H1 (cell line): Measurements from ENCODE around the gene PDGFA. TPM values are rescaled to one million over a fixed set of nuclear protein-coding genes. Genes with fewer than 3 reads are reported as not detected.

Experiments used
- CTCF ChIA-PET: fragments of 300-600 bp; sonication (Branson Sonifier 250); formaldehyde crosslinking; loops from one replicate; lab custom pipeline; 2021; ENCODE audit not compliant: partially characterized antibody; lab: Charles Lee
- POLR2A ChIA-PET: fragments of 300-600 bp; sonication (Branson Sonifier 250); formaldehyde crosslinking; loops from one replicate; lab custom pipeline; 2021; ENCODE audit warnings: inconsistent platforms; ENCODE audit not compliant: partially characterized antibody; lab: Charles Lee
- DNase-seq, 2 experiments: peaks; one replicate each; pipeline versions ENCODE4 v3.0.0 to v3.0.0-alpha.2; 2010 to 2022; ENCODE audit warnings: low spot score in 2 of 2, low read depth in 1 of 2, mixed read lengths in 1 of 2
- FAIRE-seq: peaks from 2 replicates; lab custom pipeline; 2011; peaks lifted over from hg19 to GRCh38; lab: Jason Lieb, UNC
- H2AFZ ChIP-seq: 2 replicates; pipeline ENCODE4 v1.8.1; 2012; ENCODE audit warnings: low read length, inconsistent platforms
- H2AK5ac ChIP-seq: 2 replicates; pipeline ENCODE4 v1.6.1; 2013; ENCODE audit warnings: low read depth, low read length
- H2BK120ac ChIP-seq: replicated peaks from 2 replicates; pipeline ENCODE3; 2013; ENCODE audit warnings: low read depth, low read length, inconsistent platforms
- H2BK12ac ChIP-seq: 2 replicates; pipeline ENCODE4 v1.6.1; 2013; ENCODE audit warnings: low read depth, low read length
- H2BK15ac ChIP-seq: 2 replicates; pipeline ENCODE4 v1.6.1; 2013; ENCODE audit warnings: low read length
- H2BK20ac ChIP-seq: 2 replicates; pipeline ENCODE4 v1.6.1; 2013; ENCODE audit warnings: low read length
- H2BK5ac ChIP-seq: 2 replicates; pipeline ENCODE4 v1.6.1; 2013; ENCODE audit warnings: low read depth, low read length
- H3K14ac ChIP-seq: 2 replicates; pipeline ENCODE4 v1.6.1; 2013; ENCODE audit warnings: inconsistent platforms; ENCODE audit not compliant: insufficient read length
- H3K18ac ChIP-seq: 2 replicates; pipeline ENCODE4 v1.6.1; 2013; ENCODE audit warnings: low read length; ENCODE audit errors: extremely low read depth
- H3K23ac ChIP-seq: 2 replicates; pipeline ENCODE4 v1.6.1; 2013; ENCODE audit warnings: inconsistent platforms; ENCODE audit not compliant: insufficient read length
- H3K23me2 ChIP-seq: 2 replicates; pipeline ENCODE4 v1.6.1; 2013; ENCODE audit warnings: low read depth, low read length
- H3K27ac ChIP-seq: 2 replicates; pipeline ENCODE4 v1.6.1; 2011; ENCODE audit warnings: low read depth, low read length, inconsistent platforms
- H3K27me3 ChIP-seq, 4 experiments: replicated peaks in 1 of 4; 1 replicate in 1 of 4; 2 replicates in 3 of 4; pipeline versions ENCODE4 v1.6.1 to v1.8.1; 2011 to 2013; ENCODE audit warnings: low read length in 3 of 4, mild to moderate bottlenecking in 3 of 4, inconsistent platforms in 2 of 4, mixed read lengths in 2 of 4, moderate library complexity in 1 of 4; ENCODE audit not compliant: control insufficient read depth in 3 of 4, insufficient read depth in 3 of 4; ENCODE audit errors: extremely low read depth in 1 of 4
- H3K36me3 ChIP-seq, 4 experiments: 2 replicates each; pipeline versions ENCODE4 v1.6.1 to v1.8.1; 2011 to 2013; ENCODE audit warnings: mild to moderate bottlenecking in 4 of 4, low read length in 3 of 4, moderate library complexity in 2 of 4, control low read depth in 1 of 4, inconsistent platforms in 1 of 4; ENCODE audit not compliant: insufficient read depth in 4 of 4, control insufficient read depth in 2 of 4
- H3K4ac ChIP-seq: replicated peaks from 2 replicates; pipeline ENCODE3; 2013; ENCODE audit warnings: low read length, low read depth, mixed read lengths, inconsistent platforms; ENCODE audit not compliant: insufficient read length
- H3K4me1 ChIP-seq, 4 experiments: replicated peaks in 1 of 4; 1 replicate in 1 of 4; 2 replicates in 3 of 4; pipeline versions ENCODE4 v1.6.1 to v1.8.1; 2011 to 2013; ENCODE audit warnings: low read length in 3 of 4, inconsistent platforms in 2 of 4, mixed read lengths in 1 of 4; ENCODE audit not compliant: insufficient read depth in 4 of 4, control insufficient read depth in 3 of 4
- H3K4me2 ChIP-seq, 2 experiments: 2 replicates each; pipeline versions ENCODE4 v1.6.1 to v1.8.1; 2011 to 2013; ENCODE audit warnings: low read depth in 2 of 2, low read length in 2 of 2, control low read depth in 1 of 2, inconsistent platforms in 1 of 2, mild to moderate bottlenecking in 1 of 2; ENCODE audit not compliant: insufficient read depth in 1 of 2
- H3K4me3 ChIP-seq, 4 experiments: fragments of 200-600, 300-600 bp in 1 of 4; sonication (generic), shearing (Covaris generic), sonication (Bioruptor Twin) in 1 of 4; 2 replicates each; pipeline versions ENCODE4 v1.5.1 to v1.8.1; 2011 to 2016; ENCODE audit warnings: low read length in 4 of 4, low read depth in 3 of 4, control low read depth in 2 of 4, inconsistent platforms in 2 of 4, mild to moderate bottlenecking in 2 of 4, mixed read lengths in 1 of 4, moderate library complexity in 1 of 4; ENCODE audit not compliant: insufficient read depth in 2 of 4; ENCODE audit errors: extremely low read depth in 1 of 4
- H3K56ac ChIP-seq: replicated peaks from 2 replicates; pipeline ENCODE3; 2013; ENCODE audit warnings: low read depth, mild to moderate bottlenecking, mixed read lengths, low read length, inconsistent platforms; ENCODE audit not compliant: insufficient read length
- H3K79me1 ChIP-seq: 2 replicates; pipeline ENCODE4 v1.6.1; 2013; ENCODE audit warnings: low read depth, low read length, control low read depth
- H3K79me2 ChIP-seq, 2 experiments: 2 replicates each; pipeline versions ENCODE4 v1.6.1 to v1.8.1; 2012 to 2013; ENCODE audit warnings: low read length in 2 of 2, mild to moderate bottlenecking in 2 of 2, inconsistent platforms in 1 of 2; ENCODE audit not compliant: insufficient read depth in 2 of 2, control insufficient read depth in 1 of 2
- H3K9ac ChIP-seq, 4 experiments: replicated peaks in 1 of 4; 1 replicate in 1 of 4; 2 replicates in 3 of 4; pipeline versions ENCODE4 v1.6.1 to v1.8.1; 2011 to 2013; ENCODE audit warnings: low read depth in 3 of 4, low read length in 3 of 4, control low read depth in 2 of 4, mild to moderate bottlenecking in 2 of 4, moderate library complexity in 2 of 4, inconsistent platforms in 1 of 4; ENCODE audit errors: extremely low read depth in 1 of 4
- H3K9me3 ChIP-seq, 2 experiments: 2 replicates each; pipeline versions ENCODE4 v1.6.1 to v1.8.1; 2012 to 2013; ENCODE audit warnings: mild to moderate bottlenecking in 2 of 2, moderate library complexity in 2 of 2, control low read depth in 1 of 2, inconsistent platforms in 1 of 2, low read depth in 1 of 2, low read length in 1 of 2, mixed read lengths in 1 of 2; ENCODE audit not compliant: insufficient read depth in 2 of 2
- H4K20me1 ChIP-seq, 2 experiments: replicated peaks in 1 of 2; 2 replicates each; pipeline versions ENCODE3 to v1.8.1; 2011 to 2013; ENCODE audit warnings: inconsistent platforms in 2 of 2, low read length in 2 of 2, mild to moderate bottlenecking in 1 of 2; ENCODE audit not compliant: insufficient read depth in 2 of 2, control insufficient read depth in 1 of 2
- H4K5ac ChIP-seq: 2 replicates; pipeline ENCODE4 v1.6.1; 2013; ENCODE audit warnings: low read length, low read depth, mixed read lengths, inconsistent platforms; ENCODE audit not compliant: insufficient read length
- H4K8ac ChIP-seq: 2 replicates; pipeline ENCODE4 v1.8.0; 2013; ENCODE audit warnings: mild to moderate bottlenecking, moderate library complexity, low read length, inconsistent platforms; ENCODE audit not compliant: insufficient read depth; ENCODE audit errors: extremely low read depth
- H4K91ac ChIP-seq: replicated peaks from 2 replicates; pipeline ENCODE3; 2013; ENCODE audit warnings: low read length, mixed read lengths, inconsistent platforms; ENCODE audit not compliant: insufficient read length
- ASH2L ChIP-seq: fragments of 200-600, 300-600 bp; sonication (generic); IDR thresholded peaks from one replicate; pipeline ENCODE4 v1.7.1; 2017; ENCODE audit warnings: low read length
- BCL11A ChIP-seq, 2 experiments: IDR thresholded peaks; one replicate each; pipeline ENCODE4 v1.6.1; 2011; ENCODE audit warnings: low read depth in 2 of 2, low read length in 2 of 2, mild to moderate bottlenecking in 2 of 2
- BRCA1 ChIP-seq: IDR thresholded peaks from 2 replicates; pipeline ENCODE4 v1.6.1; 2012; ENCODE audit warnings: low read depth, low read length, improper control_type of control experiment
- CBX5 ChIP-seq: fragments of 300-800, 300-1000 bp; sonication (generic); IDR thresholded peaks from 2 replicates; pipeline ENCODE4 v1.7.1; 2016; ENCODE audit warnings: antibody characterized with exemption, low read length, low read depth
- CTBP2 ChIP-seq: IDR thresholded peaks from 2 replicates; pipeline ENCODE4 v1.7.0; 2011; ENCODE audit warnings: borderline replicate concordance, mild to moderate bottlenecking, moderate library complexity, mixed read lengths, low read length; ENCODE audit not compliant: insufficient read depth, insufficient read length
- JUND ChIP-seq: IDR thresholded peaks from 2 replicates; pipeline ENCODE4 v1.6.1; 2011; ENCODE audit warnings: mild to moderate bottlenecking, improper control_type of control experiment, low read length
- KDM1A ChIP-seq: fragments of 200-600, 300-600 bp; sonication (generic); IDR thresholded peaks from 2 replicates; pipeline ENCODE4 v1.7.1; 2016; ENCODE audit warnings: mild to moderate bottlenecking, low read length, borderline replicate concordance
- NRF1 ChIP-seq: IDR thresholded peaks from 2 replicates; pipeline ENCODE4 v1.6.1; 2011; ENCODE audit warnings: mild to moderate bottlenecking, low read depth, low read length, improper control_type of control experiment
- RFX5 ChIP-seq: IDR thresholded peaks from 2 replicates; pipeline ENCODE4 v1.6.1; 2011; ENCODE audit warnings: low read depth, low read length, improper control_type of control experiment, borderline replicate concordance
- SIX5 ChIP-seq: IDR thresholded peaks from 2 replicates; pipeline ENCODE4 v1.6.1; 2011; ENCODE audit warnings: mild to moderate bottlenecking, low read depth, low read length
- SP2 ChIP-seq: IDR thresholded peaks from 2 replicates; pipeline ENCODE4 v1.6.1; 2012; ENCODE audit warnings: mild to moderate bottlenecking, low read length, inconsistent platforms
- SP4 ChIP-seq: IDR thresholded peaks from 2 replicates; pipeline ENCODE4 v1.6.1; 2012; ENCODE audit warnings: low read length, inconsistent platforms
- TAF1 ChIP-seq: IDR thresholded peaks from 2 replicates; pipeline ENCODE4 v1.6.1; 2011; ENCODE audit warnings: mild to moderate bottlenecking, low read depth, low read length
- WGBS, 2 experiments: shearing (Covaris generic) in 1 of 2; methylation state at CpG; one replicate each; pipeline versions ENCODE4 v1.1.6 to v1.1.7; 2013 to 2015; ENCODE audit warnings: low lambda C conversion rate in 2 of 2, mixed read lengths in 2 of 2, inconsistent platforms in 1 of 2, low coverage in 1 of 2, missing lambda C conversion rate in 1 of 2; ENCODE audit not compliant: insufficient replicate concordance in 2 of 2, insufficient coverage in 1 of 2, insufficient read length in 1 of 2; ENCODE audit errors: extremely low coverage in 1 of 2, missing lambda C conversion rate in 1 of 2; 5-methylcytosine and 5-hydroxymethylcytosine counted together
- polyA plus RNA-seq, 7 experiments: library from polyadenylated mRNA; depleted of rRNA in 3 of 7; stranded (reverse) in 5 of 7; unstranded in 2 of 7; fragments of >200 nt in 5 of 7; fragments of 200-250 nt in 2 of 7; gene quantifications; 1 replicate in 5 of 7; 2 replicates in 1 of 7; 4 replicates in 1 of 7; pipeline versions ENCODE4 v1.2.1 to v1.2.3, GENCODE V29; 2011 to 2013; ENCODE audit warnings: missing spikeins in 2 of 7, mixed read lengths in 2 of 7
- total RNA-seq: library from RNA; stranded (reverse); fragmentation: NEBNext Ultra II Directional; extraction: Animal tissue kit (Norgen Biotek cat#: 25700); gene quantifications from 2 replicates; pipeline ENCODE4 v1.2.1, GENCODE V29; 2021

The PDGFA gene
- total and polyA plus RNA-seq, 2 of the 8 experiments (the other 6 are each of a cell fraction or from before 2014, with no cell fraction given) = 21.1 to 43.0 TPM

- Histone ChIP-seq H3K4me2 (no peak overlapping the region), H3K4me3 (no peak overlapping the region), H3K4me1 (peaks cover 6 to 35% (median 15%) of the 10 kb centered on the region in 4 experiments), H3K27me3 (peaks cover 0 to 3% (median 0%) of the 10 kb centered on the region in 4 experiments; a peak in 1 of 7 replicates), H2BK5ac (peak overlapping the region; percentile 12; the same call in 1 of the 2 replicates), H2BK12ac (peak overlapping the region; percentile 39; the same call in 1 of the 2 replicates), H4K5ac (no peak overlapping the region), H3K56ac (no peak overlapping the region), H3K4ac (no peak overlapping the region), H4K20me1 (peaks cover 7 to 14% of the 10 kb centered on the region in 2 experiments), H2AK5ac (no peak overlapping the region), H3K27ac (no peak overlapping the region), H4K8ac (no peak overlapping the region; the same call in 1 of the 2 replicates), H3K9ac (no peak overlapping the region; a peak in 1 of 7 replicates), H3K9me3 (no peaks in the 10 kb centered on the region), H3K14ac (no peak overlapping the region), H2BK20ac (no peak overlapping the region), H2BK15ac (0 out of 2 replicates have a peak overlapping the region, but pooled peaks have one; percentile 46), H3K23ac (no peak overlapping the region), H2AFZ (no peak overlapping the region), H3K79me1 (no peaks in the 10 kb centered on the region; the same call in none of the 2 replicates), H3K79me2 (peaks cover 0 to 55% of the 10 kb centered on the region in 2 experiments; a peak in 3 of 4 replicates), H2BK120ac (no peak overlapping the region), H3K18ac (peak overlapping the region; percentile 52; the same call in 1 of the 2 replicates), H3K23me2 (peaks cover 2% of the 10 kb centered on the region; the same call in 1 of the 2 replicates), H4K91ac (no peak overlapping the region), H3K36me3 (peaks cover 0 to 13% (median 6%) of the 10 kb centered on the region in 4 experiments; a peak in 4 of 8 replicates)
- POLR2A ChIA-PET = interaction anchor here (0.8 to 1.5 kb wide), 6 partner anchors 8 to 223 kb away, joined by 3 to 5 read pairs (median 3); no protein-coding TSS in a partner anchor
- TF ChIP-seq TAF1 = no peak
- no peak for TF ChIP-seq NRF1
- TF ChIP-seq CTBP2 = no peak
- TF ChIP-seq KDM1A = no peak
- no peak for TF ChIP-seq SP4
- TF ChIP-seq JUND = no peak
- TF ChIP-seq BCL11A (IDR thresholded peaks at IDR 0.05; ENCODE audit: low read depth in 2 of 2, low read length in 2 of 2) = no peak
- no peak for TF ChIP-seq SP2
- TF ChIP-seq ASH2L = no peak
- TF ChIP-seq BRCA1 = no peak
- no peak for TF ChIP-seq CBX5
- no peak for TF ChIP-seq SIX5
- no peak for TF ChIP-seq RFX5
- WGBS, 2 experiments = 87% methylated on average over 18 of the region's 20 CpGs; no CpG with 5 or more reads in 1 of the 2 experiments
- CTCF ChIA-PET = interaction anchor here (0.8 to 2.0 kb wide), 7 partner anchors 13 to 195 kb away, joined by 3 to 7 read pairs (median 3); no protein-coding TSS in a partner anchor
- DNase-seq (no peak), FAIRE-seq (no peak)
Measured at GRCh38 chr7:513521-514166, 6.0 kb downstream of the PDGFA start.
